NCI-H128 (cell line): ENCODE data around the gene DHX38.

Experiments
- DNase-seq: peaks from one replicate; lab custom pipeline; 2025; ENCODE audit not compliant: unreplicated experiment; lab: John Stamatoyannopoulos, UW

The DHX38 gene

DNA sequence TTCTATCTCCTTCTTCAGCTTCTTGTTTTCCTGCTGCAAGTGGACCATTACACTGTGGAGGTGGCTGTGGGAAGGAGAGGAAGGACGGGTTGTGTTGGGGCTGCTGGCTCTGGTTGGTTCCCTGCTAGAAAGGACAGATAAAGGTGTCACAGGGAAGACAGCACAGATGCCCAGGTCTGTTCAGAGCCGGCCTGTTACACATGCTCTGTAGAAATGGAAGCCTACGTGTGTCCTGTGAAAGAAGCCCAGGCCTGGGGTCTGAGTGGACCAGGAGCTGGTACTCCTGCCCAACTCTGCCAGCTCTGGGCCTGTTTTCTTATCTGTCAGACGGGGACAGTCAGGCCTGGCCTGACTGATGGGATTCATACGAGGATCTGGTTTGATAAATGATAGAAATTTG is 26.4 kb downstream of the DHX38 start:
- DNase-seq: no peak

DNA sequence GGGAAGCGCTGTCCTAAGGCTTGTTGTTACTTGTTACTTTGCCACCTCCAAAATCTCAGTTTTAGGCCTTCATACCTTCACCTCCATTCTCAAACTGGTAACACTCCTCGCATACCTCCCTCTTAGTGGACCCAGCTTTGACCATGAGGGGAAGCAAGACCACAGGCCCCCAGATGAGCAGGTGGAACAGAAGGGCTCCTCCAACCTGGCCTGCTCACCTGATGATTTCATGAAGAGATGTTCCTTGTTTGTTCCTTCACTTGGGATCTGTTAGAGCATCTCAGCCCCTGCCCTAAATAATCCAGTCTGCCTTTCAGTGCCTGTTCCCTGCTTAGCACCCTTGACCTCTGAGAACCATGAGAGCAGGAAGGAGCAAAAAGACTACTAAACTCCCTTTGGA is 28.7 kb downstream of the DHX38 start:
- no peak for DNase-seq

DNA sequence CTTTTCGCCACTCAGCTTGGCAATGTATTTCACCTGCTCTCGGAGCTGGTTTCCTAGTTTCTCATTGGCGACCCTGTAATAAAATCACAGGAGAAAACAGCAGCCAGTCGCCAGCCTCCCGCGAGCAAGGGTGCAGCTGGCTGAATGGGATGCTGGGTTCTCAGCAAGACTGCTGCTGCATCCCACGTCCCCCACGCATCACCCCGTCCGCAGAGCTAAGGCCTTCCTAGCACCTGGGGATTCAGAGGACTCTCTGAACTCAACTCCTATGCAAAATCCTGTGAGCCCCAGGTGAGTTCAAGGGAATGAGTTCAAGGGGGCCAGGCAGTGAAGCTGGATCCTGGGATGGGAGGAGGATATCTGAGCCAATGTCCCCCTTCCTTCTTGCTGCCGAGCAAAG is 29.3 kb downstream of the DHX38 start:
- DNase-seq: no peak

DNA sequence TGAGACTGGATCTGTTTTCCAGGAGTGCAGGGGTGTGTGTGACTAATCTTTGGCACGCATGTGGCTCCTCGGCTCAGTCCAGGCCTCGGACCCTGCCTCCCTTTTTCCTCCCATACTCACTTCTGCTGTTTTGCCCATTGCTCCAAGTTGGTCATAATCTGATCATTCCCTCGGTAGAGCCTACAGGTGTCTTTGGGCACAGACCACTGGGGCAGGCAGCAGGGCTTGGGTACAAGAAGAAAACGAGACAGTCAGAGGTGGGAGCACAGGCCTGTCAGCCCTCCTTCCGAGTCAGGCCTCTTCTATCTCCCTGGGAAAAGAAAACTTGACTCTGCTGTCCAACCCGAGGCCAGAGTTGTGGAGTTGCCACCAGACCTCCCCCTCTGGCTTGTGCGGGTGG is 29.8 kb downstream of the DHX38 start:
- DNase-seq: no peak

DNA sequence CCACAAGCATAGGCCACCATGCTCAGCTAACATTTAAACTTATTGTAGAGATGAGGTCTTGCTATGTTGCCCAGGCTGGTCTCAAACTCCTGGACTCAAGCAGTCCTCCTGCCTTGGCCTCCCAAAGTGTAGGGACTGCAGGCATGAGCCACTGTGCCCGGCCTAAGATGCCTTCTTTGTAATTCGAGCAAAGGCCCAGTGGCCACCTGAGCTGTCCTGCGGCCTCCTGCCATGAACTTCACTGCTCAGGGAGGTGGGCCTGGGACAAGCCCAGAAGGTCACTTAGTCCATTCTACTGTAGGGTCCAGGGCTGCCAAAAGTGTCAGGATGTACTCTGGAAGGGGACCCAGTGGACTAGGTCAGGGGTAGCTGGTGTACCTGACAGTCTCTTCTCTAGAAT is 30.5 kb downstream of the DHX38 start:
- DNase-seq: no peak

DNA sequence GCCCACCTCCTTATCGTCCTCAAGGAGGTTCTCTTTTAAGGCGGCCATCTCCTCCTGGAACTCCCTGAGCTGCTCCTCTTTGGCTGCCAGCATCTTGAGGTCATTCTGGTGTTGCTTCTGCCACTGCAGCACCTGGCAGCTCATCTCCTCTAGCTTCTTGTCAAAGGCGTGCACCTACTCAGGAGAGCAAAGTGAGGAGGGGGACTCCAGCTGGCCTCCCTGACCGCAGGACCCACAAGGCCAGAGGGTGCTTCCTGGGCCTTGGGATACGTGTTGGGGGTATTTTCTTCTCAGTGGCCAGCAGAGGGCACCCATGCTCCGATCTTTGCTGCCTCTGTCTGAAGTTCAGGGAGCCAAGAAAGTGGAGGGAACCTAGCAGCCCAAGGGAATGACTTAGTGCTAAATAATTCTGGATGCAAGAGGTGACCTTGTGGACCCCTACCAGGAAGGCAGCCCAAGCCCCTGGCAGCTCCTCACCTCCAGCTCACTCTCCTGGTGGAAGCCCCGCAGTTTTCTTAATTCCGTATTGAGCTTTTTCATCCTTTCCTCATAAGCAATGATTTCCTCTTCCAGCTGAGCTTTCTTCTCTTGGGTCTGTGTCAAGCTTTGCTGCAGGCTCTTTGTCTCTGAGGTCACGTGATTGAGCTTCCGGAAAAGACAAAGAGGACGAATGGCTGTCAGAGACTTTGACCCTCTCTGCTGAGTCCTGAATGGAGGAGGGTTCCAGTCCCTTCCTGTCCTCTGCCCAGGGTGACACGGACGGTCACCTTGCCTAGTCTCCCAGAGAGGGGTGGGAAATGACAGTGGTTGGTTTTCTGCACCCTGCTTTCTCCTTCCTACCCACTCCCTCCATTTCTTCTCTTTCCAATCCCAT is 31.4 kb downstream of the DHX38 start:
- no peak for DNase-seq

DNA sequence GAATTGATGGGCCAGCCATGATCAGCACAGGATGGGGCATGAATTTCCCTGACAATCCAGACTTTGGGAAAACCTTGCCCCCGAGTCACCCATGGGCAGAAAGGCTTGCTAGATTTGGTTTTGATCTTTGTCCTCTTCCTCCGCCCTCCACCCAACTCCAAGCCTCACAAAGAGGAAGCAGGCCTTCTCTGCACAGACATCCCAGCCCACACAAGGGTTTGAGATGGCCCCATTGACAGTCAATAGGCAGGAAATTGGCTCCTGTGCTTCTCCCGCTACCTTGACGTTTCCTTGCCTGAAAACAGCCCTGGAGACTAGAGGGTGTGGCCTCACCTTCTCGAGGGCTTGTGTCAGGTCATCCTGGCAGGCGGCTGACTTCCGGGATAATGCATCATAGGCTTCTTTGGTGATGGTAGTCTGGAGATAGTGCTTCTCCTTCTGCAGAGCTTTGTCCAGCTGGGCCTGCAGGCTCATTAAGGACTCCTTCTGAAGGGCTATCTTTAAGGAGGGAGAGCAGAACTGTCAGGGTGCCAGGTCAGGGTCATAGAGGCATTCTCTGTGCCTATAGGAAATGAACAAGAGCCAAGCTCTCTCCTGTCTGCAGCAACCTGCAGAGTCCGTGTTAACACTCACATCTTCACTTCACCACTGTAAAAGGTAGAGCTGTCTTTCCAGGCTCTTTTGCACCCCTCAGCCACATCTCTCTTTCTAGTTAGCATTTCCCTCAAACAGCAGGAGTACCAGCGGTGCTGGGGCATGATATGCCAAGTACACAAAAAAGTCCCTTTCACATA is 32.2 kb downstream of the DHX38 start:
- no peak for DNase-seq

DNA sequence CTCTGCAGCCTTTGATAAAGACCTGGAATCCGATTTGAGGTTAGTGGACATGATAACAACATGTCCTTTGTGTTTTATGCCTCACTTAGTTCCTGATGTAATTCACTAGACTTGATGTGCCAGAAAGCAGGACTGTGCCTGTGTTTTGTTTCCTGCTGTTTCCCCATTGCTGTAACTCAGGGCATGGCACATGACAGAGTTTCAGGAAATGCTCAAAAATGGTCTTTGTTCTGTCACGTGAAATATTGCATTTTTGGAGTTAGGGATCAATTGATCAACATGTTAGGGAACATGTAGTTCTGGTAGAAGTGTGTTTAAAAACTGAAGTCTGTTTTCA is 32.8 kb downstream of the DHX38 start:
- no peak for DNase-seq

DNA sequence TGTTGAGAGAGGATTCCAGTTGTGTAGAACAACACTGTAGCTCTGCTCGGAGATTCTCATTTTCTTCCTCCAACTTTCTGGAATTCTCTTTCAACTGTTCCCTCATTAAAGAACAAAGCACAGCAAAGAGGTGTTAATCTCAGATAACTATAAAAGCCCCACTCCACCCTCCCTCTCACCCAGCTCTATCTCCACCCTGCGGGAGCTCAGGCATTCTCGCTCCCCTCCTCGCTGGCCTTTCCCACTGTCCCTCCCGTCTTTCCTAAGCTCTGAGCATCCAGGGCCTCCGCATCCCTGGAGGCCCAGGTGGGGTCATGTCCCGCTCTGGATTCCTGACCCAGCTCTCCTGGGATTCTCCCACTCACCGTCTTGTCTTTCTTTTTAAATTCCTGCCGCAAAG is 35.1 kb downstream of the DHX38 start:
- no peak for DNase-seq

DNA sequence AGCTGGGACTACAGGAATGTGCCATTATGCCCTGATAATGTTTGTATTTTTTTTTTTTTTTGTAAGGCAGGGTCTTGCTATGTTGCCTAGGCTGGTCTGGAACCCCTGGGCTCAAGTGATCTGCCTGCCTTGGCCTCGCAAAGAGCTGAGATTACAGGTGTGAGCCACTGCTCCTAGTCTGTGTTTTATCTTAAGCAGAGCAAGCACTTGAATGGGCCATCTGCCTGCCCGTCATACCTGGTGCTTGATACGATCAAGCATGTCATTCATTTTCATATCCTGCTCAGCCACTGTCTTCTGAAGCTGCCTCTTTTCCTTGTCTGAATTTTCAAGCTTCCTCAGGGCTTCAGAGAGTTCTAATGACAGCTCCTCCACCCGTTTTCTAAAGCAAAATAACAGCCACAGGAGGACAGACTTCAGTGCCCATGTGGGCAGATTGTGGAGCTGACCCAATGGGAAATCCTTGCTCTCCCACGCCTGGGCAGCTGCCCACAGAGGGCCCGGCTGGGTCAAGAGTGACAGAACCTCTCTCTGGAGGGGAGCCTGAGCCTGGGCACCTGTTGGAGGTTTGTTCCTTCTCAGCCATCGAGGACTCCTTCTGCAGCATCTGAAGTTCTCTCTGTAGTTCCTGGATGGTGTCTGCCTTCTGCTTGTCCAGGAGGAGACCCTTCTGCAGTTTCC is 36.5 kb downstream of the DHX38 start:
- no peak for DNase-seq

DNA sequence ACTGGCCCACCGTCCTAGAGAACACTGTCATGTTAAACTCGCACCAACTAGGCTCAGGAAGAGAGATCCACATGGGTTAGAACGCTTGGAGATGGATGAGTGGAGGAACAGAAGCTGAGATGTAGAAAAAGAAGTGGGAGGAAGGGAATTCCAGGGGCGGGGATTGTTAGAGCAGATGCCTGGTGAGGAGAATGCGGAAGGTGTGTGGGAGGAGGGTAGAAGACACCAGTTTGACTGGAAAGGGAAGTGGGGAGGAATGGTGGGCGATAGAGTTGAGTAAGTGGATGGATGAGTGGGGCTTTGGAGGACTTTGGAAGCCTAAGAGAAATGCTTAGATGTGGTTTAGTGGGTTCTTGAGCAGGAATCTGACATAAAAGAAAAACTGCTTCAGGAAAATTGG is 37.4 kb downstream of the DHX38 start:
- no peak for DNase-seq

DNA sequence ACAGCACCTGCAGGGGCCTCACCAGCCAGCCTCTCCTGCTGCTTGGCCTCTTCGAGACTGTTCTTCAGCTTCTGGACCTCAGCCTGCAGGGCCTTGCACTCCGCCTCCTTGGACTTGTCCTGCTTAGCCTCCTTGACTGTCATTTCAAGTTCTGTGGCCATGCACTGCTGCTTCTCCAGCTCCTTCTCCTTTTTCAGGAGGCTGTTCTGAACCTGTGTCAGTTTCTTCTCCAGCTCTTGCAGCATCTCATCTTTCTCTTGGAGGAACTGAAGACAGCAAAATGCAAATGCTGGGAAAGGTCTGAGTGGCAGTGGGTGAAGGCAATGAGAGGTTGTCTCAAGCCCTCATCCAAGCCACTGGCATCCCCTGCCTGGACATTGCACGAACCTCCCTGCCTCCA is 39.1 kb downstream of the DHX38 start:
- no peak for DNase-seq

DNA sequence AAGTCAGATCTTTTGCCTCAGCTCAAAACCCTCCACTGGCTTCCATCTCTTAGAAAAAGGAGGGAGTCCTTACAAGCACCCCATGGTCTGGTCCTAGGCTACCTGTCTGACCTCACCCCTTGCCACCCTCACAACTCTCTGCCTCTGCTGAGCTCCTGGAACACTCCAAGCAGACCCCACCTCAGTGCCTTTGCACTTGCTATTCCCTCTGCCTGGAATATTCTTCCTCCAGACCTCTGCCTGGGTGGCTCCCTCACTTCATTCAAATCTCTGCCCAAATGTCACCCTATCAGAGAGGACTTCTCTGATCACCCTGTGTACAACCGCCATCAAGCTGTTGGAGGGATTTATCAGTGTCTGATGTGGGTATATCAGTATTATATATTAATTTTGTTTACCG is 40.9 kb downstream of the DHX38 start:
- DNase-seq: no peak

DNA sequence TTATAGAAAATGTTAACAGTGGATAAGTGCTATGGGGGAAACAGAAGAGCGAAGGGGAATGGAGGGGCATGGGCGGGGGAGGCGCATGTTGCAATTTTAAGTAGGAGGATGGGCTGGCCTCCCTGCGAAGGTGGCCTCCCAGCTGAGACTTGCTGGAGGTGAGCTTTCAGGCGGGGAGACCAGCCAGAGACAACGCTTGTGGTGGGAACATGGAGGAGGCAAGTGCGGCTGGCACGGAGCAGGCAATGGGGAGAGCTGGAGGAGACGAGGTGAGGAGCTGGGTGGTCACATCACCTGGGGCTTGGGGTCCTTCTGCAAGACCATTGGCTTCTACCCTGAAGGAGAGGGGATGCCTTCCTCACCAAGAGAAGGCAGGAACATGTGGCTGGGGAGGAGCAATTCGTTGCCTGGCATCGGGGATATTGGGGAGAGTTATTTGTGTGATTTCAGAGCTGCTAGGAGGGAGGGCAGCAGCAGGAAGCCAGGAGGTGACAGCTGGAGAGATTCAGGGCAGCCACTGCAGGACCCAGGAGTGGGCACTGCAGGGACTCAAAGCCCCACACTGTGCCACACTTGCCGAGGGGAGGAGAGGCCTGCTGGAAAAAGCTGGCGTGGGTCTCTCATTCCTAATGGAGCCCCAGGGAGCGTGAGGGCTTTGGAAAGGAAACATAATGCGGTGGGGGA is 43.9 kb downstream of the DHX38 start:
- DNase-seq: no peak

DNA sequence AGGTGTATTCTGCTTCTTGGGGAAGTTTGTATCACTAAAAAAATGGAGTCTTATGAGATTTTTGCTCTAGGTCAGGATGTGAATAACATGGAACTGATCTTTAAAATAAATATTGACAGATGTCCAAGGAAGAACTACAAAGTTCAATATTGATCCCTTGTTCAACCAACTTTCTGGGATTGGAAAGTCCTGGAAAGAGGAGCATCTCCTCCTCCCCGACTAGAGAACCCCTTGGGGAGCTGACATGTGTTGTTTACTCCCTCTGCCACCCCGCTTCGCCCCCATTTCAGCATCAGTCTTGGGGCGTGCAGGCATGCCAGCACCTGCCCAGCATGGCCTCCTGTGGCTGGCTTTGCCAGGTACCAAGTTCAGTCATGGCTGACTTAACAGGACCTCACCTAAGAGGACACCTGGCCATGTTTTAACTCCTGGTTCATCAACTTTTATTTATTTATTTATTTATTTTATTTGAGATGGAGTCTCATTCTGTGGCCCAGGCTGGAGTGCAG is 44.5 kb downstream of the DHX38 start:
- DNase-seq: no peak

DNA sequence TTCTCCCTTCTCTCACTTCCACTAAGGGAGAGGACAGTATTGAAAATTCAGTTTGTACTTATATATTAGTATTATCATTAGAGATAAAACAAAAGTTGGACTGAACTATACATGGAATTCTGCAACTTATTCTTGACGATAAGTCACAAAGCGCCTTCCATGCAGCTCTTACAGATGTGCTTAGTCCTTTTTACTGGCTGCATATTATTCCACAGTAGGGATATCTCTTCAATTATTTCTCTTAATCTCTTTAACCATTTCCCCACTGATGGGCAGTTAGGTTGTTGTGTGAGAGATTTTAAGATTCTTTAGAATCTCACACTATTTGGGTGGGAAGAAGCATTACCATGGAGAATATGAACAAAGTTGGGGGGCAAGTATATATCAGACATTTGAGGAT is 46.3 kb downstream of the DHX38 start:
- DNase-seq: no peak

DNA sequence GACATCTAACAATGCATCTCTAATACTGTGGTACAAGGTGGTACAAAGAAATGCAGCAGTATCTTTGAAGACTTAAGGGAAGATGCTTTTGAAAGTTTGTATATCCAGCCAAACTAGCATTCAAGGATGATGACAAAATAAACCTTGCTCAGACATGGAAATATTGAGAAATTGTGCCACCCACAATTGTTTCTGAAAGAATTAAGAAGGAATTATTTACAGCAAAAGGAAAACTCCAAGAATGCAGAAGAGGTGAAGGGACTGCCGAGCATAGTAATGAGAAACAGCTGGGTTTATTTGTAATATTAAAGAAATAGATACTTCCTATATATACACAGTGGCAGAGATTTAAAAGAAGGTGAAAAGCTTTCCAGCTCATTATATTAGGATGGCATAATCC is 48.8 kb downstream of the DHX38 start:
- DNase-seq: no peak

DNA sequence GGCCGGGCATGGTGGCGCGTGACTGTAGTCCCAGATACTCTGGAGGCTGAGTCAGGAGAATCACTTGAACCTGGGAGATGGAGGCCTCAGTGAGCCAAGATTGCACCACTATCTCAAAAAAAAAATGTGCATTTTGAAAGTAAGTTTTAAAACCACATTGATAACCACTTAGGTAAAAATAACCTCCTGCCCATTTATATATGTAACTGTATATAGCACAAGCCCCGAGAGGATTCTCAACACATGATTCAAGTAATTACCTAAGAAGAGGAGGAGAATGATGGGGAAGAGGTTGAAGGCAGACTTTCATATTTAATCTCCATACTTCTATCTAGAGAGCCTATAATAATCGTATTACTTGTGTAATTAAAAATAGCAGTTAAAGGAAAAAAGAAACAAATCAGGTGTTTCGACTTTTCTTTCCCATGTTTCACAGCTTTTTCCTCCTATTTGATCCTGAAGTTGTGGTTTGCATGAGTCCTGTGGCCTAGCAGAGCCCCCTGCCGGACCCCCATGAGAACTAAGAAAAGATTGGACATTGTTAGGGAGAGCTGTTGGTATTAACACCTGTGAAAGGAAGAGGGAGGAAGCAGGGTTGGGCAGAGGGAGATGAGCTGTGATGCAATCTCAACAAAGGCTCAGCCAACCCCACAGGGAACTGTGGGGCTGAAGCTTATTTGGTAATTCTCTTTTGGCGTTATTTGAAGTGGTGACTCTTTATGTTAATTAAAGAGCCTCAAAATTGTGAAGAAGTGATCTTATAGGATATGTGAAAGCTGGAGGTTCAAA is 56.2 kb downstream of the DHX38 start:
- DNase-seq: no peak

DNA sequence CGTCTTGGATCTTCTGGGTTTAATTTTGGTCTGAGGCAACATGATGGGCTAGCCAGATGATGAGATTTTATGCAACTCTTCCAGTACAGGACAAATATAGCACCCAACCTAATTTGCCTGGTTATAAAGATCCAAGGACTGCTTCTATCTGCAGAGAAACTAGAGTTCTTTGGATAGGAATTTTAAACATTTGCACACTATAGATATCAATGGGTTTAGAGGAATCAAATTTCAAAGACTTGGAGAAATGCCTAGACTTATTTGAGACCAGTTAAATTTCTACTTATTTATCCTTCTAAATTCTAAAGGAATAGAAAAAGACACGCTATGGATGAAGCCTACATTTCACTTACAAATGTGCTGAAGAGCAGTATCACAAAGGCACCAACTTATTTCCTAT is 65.7 kb downstream of the DHX38 start:
- DNase-seq: no peak

DNA sequence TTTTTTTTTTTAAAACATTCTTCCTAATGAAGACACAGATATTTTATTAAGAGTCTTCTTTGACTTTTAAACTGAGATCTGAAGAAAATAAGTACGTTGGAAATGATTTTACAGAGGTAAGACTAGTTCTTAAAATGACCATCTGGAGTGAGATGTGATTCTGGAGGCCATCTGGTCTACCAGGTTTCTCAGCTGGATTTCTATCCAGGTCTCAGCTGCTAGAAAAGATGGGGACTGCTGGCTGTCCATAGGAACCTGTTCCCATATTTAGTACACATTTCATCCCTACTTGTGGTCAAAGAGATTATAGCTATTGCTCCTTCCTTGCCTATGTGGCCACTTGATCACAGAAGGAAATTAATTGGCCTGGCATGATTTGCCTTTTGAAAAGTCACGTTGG is 66.2 kb downstream of the DHX38 start:
- no peak for DNase-seq
